HT1080 (cell line): ENCODE data around the gene DCLK1. TPM values are rescaled to one million over a fixed set of nuclear protein-coding genes. Genes with fewer than 3 reads are reported as not detected.

Source experiments
- DNase-seq: peaks from one replicate; pipeline ENCODE4 v3.0.0-alpha.2; 2015; ENCODE audit warnings: low read depth
- polyA plus RNA-seq, 2 experiments: library from polyadenylated mRNA; depleted of rRNA; stranded (reverse); fragments of >200 nt; gene quantifications; 2 replicates each; pipeline ENCODE4 v1.2.3, GENCODE V29; 2015
- total RNA-seq: library from RNA; depleted of rRNA; stranded (reverse); fragments of >200 nt; shearing (Covaris generic); gene quantifications from 2 replicates; pipeline ENCODE4 v1.2.3, GENCODE V29; 2014; rRNA removed

DCLK1 gene
- 4.7 and 5.2 TPM in 2 replicates for total RNA-seq
- polyA plus RNA-seq (2015; cell fraction: cytosol; rRNA removed), result 1.5 and 1.9 TPM in 2 replicates
- 1.4 and 1.7 TPM in 2 replicates for polyA plus RNA-seq (2015; cell fraction: nucleus; rRNA removed)

- peak; percentile 23 for DNase-seq
These were observed at the start of gene DCLK1 for GRCh38 chr13:36131222-36131930. DCLK1 (minus strand) TSS chr13:36131382.

DNA sequence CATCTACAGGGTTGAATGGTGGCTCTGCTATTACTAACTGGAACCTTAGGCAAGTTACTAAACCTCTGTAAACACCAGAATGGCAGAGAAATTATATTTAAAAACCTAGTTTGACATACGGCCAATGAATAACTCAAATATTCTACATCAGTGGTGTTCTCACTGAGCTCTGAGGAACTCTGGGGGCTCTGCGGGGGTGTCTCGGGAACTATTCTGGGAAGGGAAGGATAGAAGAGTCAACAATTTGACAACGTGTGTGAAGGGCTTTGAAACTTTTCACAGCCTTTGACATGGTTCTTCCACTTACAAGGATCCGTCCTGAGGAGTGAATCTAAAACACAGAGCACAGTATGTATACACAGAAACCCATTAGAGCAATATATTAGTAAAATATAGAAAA, 44.4 kb upstream of the DCLK1 start:
- DNase-seq, result no peak

DNA sequence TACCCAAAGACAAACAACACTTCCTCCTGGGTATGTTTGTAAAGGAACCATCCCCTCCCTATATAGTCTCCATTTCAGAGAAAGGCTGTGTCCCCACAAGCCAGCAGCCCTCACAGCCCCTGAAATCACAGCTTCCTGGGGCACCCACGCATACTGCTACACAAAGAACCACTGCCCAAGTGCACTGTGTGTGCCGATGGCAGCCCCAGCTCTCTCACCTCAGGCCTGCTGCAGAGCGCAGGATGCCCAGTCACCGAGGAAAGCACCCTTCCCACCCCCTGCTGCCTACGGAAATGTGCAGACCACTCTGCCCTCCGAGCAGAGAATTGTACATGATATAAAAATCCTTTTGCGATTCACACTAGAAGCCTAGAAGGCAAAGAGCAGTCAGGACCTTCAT, 43.7 kb upstream of the DCLK1 start:
- no peak for DNase-seq

DNA sequence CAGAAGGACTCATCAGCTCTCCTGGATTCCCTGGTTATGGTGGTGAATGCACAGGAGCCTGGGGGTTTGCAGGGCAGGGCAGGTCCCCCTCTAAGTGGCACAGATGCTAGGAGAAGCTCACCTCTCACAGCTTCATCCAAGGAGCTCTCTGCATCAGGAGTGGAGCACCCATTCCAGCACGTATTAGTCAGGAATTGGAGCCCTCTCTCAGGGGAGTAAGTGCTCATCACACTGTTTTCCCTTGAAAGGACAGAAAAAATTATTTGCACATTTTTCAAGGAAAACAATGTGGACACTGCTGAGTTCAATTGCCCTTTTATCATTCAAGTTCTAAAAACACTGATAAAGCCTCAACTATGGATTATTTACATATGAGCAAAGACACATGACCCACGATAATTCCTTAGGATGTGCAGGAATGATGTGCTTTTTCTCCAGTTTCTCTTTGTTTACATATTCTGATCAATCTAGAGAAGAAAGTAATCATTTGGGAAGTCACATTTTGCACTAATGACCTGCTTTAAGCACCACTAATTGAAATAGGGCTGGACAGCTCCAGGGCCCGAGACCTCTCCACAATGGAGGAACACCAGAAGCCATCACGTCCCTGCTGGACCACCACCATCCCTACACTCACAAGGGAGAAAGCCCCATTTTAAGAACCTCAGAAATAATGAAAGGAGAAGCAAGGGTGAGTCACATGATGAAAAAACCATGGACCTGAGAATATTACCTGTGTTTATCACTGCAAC, 42.6 kb upstream of the DCLK1 start:
- no peak for DNase-seq

DNA sequence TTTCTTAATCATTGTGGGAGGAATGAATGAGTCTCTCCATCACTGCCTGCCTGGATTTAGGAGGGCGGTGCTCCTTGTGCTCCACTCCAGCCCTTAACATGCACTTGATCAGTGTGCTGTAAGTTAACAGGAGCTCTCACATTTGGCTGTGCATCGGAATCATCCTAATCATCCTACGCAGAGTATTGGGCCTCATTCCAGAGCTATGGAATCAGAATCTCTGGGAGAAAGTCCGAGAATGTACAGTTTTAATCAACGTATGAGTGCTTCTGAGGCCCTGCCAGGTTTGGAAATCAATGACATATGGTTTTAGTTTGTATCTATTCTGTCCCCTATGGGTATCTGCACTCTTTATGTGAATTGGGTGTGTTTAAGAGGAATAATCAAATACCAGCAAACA, 34.9 kb upstream of the DCLK1 start:
- DNase-seq, result no peak

- DNase-seq, result peak; percentile 50
These were observed 32.7 kb upstream of the DCLK1 start for GRCh38 chr13:36163809-36164308.

DNA sequence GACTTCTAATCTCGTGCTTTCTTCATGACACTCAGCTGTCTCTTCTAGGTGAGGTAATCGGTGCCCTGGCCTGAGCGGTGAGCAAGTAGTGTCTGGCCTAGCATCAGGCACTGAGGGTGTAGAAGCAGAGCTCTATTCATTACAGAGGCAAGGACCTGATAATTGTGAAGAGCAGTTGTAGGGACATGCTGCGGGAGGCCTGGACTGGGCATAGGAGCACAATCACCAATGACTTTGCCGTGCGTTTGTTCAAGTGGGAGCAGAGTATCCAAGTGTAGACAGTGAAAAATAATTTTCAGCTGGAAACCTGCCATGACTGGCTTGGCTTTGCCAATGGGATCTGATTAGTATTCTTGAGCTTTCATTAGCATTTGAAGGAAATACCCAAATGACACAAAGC, 32.1 kb upstream of the DCLK1 start:
- DNase-seq, result no peak

DNA sequence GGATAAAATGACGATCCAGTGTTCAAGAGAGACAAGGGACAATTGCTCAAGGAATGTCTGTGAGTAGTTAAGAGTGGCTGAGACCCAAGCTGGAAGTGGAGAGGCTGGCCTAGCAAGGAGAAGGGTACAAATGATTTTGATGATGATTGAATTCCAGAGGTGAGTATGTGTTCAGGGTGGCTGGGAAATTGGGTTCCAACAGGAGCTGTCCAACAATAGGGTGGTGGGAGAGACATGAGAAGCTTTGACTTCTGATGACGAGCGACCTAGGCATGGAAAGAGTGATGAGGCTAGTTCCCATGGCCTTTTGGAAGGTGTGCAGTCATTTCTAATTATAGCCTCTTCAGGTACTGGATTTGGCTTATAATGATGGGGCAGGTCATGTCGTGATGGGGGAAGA, 29.1 kb upstream of the DCLK1 start:
- no peak for DNase-seq

DNA sequence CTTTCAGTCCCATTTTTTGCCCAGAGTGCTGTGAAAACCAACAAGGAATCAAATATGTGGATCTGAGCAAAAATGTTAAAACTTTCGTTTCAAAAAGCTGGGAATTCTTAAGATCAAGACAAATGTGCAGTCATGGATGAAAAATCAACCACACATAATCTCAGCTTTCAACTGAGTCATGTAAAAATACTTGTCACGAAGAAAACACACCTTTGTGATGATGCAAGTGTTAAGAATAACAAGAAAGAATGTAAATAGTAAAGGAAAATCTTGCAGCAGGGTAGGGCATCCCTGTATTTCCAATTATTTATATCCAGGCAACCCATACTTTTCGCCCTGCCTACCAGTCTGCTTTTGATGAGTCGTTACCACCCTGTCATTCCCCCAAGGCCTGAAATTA, 27.4 kb upstream of the DCLK1 start:
- no peak for DNase-seq

DNA sequence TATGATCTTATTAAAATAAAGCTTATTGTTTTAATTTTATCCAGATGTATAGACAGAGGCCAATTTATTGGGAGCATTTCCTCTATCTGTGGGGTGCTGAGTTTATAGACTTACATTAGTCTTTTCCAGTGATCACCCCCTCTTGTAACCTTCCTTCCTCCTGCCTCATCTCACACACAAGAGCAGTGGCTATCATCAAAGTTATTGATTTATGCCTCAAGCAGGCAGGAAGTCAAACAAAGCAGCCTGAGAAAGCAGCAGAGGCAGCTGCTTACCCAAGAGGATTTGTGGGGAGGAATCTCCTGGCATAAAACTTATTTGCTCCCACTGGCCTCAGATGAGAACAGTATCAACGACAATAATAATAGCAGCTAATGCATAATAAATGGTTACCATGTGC, 26.3 kb upstream of the DCLK1 start:
- no peak for DNase-seq

DNA sequence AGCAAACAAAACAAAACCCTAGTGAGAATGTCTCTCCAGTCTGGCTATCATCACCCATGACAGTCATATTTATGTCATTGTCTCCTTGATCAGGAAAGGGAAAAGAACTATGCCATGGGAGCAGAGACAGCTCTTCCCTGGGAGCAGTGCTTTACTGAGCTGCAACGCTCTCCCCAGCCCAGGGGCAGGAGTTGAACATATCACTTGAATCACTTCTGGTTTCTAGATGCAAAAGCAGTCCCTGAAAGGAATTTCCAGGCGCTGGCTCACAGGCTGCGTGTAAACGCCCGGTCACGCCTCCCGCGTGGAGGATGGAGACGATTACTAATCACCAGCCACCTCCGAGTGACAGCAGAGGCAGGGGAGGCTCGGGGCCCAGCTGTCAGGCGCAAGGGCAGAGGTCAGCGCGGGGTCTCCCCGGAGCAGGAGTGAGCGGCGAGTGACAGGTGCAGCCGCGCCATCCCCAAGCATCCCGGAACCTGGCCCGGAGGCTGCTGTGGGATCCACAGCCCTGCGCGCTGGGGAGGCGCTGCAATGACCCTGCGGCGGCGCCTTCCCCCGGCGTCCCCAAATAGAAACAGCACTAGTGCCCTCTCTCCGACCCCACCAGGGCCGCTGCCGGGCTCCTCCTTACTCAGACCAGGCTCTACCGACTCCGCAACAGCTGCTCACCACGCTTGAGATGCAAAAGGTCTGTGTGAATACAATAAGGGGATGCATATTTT, 23.5 kb upstream of the DCLK1 start:
- DNase-seq, result no peak

- DNase-seq, result no peak
These were observed 20.4 kb upstream of the DCLK1 start for GRCh38 chr13:36151591-36151990.

GRCh38 chr13:36148446-36148845, 17.3 kb upstream of the DCLK1 start:
- DNase-seq, result no peak

DNA sequence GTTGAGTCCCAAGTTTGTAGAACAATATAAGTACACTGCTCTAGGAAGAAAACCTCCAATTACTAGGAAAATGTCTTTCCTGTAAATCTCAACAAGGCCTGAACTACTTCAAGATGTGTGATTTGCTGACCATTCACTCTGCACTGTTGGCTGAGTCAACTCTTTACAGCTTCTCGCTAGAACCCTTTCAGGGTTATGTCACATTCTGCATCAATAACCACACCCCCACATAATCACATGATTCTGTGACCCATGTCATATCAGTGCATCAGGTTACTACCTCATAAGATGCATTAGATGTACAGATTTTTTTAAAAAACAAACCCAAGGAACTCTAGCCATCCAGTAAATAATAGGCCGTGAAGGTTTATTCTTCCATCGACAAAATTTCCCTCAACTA, 16.1 kb upstream of the DCLK1 start:
- no peak for DNase-seq

GRCh38 chr13:36146511-36147269, 15.5 kb upstream of the DCLK1 start:
- DNase-seq, result no peak

- no peak for DNase-seq
These were observed 12.6 kb upstream of the DCLK1 start for GRCh38 chr13:36143738-36144137.

GRCh38 chr13:36142735-36143134, 11.6 kb upstream of the DCLK1 start:
- DNase-seq, result no peak

DNA sequence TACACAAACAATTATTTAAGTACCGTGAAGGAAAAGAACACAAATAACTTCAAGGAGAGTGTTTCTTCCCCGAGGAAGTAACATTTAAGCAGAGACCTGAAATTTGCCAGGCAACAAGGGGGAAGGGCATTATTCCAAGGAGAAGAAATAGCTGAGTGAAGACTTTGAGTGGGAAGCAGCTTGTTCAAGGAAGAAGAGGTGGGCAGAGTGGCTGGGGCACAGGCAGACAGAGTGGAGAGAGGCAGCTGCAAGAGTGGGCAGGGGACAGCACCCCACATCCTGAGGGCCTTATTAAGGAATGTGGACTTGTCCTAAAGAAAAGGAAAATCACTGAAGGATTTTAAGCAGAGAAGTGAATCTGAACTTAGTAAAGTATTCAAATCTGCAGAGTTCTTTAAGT, 4.7 kb upstream of the DCLK1 start:
- DNase-seq, result no peak

- no peak for DNase-seq
These were observed 3.5 kb upstream of the DCLK1 start for GRCh38 chr13:36134632-36135031.

DNA sequence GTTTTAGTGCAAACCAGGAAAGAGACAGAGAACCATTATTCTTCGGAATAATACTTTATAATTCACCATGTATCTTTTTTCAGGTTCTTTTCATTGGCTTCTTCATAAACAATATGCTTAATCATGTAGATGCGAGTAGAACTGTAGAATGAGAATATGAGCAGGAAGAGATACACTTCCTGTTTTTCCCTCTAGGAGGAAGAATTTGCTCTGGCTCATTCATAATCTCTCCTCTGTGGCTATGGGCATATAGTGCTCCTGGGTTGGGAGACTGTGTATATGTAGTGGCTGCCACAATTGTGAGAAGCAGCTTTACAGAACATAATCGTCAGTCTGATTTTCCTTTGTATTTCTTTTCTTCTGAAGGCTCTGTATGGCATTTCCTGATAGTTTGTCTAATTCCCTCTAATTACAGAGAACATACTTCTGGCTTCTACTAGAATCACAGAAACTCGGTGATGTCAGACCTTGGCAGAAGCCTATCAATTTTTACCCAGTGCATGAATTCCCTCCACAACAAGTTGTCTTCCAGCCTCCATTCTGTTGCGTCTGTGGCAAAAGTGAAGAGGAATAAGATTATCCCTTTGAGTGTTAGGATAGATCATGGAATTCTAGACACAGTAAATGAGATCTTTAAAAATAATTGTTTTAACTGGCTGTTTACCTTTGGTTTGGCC, 2.9 kb upstream of the DCLK1 start:
- DNase-seq, result no peak

DNA sequence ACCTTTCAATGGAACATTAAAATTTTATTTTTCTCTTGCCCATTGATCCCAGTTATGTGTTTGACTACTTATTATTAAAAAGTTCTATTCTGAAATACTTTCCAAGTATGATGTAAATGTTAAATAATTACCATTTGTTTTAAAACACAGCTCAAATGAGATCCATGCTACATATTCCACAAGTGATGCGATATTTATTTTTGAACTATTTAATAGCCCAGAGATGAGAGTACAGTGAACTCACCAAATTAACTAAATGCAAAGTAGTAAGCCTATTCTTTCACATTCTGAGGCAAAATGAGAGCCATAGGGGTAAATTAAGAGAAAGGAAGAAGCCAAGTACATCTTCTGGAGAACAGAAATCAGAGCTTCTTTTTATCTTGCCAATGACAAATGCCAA, 1.2 kb upstream of the DCLK1 start:
- DNase-seq, result no peak
